Lower leg skin (tissue), 3 donors: Measurements from ENCODE around the gene SLC35F3.

Source experiments
- CTCF ChIP-seq, 3 donors: fragments of 450-650 bp; IDR thresholded peaks; one replicate each; pipeline ENCODE4 v1.5.1; 2016; ENCODE audit warnings: antibody characterized with exemption in 3 of 3, mild to moderate bottlenecking in 3 of 3, moderate library complexity in 2 of 3
- POLR2A ChIP-seq, 2 donors: fragments of 450-650 bp; IDR thresholded peaks; one replicate each; pipeline ENCODE4 v1.6.1; 2016 to 2017; ENCODE audit warnings: antibody characterized with exemption in 2 of 2, mild to moderate bottlenecking in 1 of 2, moderate library complexity in 1 of 2

DNA sequence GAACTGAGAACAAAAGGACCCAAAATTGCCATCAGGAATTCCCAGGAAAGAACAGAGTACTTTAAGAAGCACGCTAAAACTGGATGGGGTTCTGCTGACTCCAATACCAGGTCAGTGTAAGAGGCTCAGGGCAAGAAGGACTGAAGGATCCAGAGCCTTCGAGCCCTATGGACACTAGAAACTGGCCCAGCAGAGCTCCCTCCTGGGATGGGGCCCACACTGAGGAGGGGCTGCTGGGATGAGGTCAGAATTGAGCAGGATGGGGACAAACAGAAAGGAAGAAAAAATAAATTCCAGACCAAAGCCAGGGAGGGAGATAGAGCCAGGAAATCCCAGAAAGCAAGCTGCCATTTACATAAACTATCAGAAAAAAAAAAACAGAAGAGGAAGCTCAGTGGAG is 246.4 kb downstream of the SLC35F3 start:
- TF ChIP-seq POLR2A (IDR thresholded peaks at IDR 0.05), result no peak
- TF ChIP-seq CTCF (IDR thresholded peaks at IDR 0.05), result no peak
